OCI-LY1 (cell line): ENCODE data around the gene BTBD9.

Source experiments
- H2AFZ ChIP-seq: fragments of 200-600 bp; sonication (generic), shearing (Covaris generic); 2 replicates; pipeline ENCODE4 v1.6.0; 2014; ENCODE audit warnings: antibody characterized with exemption, mild to moderate bottlenecking, low read length
- H3F3A ChIP-seq: fragments of 200-600 bp; sonication (generic), shearing (Covaris generic); 2 replicates; pipeline ENCODE4 v1.6.0; 2014; ENCODE audit warnings: mild to moderate bottlenecking, antibody characterized with exemption, low read length, moderate library complexity; ENCODE audit not compliant: insufficient read depth
- H3K27ac ChIP-seq: fragments of 200-600 bp; sonication (generic); 2 replicates; pipeline ENCODE4 v1.5.1; 2014; ENCODE audit warnings: low read length, mixed run types, mild to moderate bottlenecking, low read depth; ENCODE audit not compliant: poor library complexity, severe bottlenecking
- H3K27me3 ChIP-seq: fragments of 200-600 bp; sonication (generic); 2 replicates; pipeline ENCODE4 v1.6.0; 2014; ENCODE audit warnings: antibody characterized with exemption, mild to moderate bottlenecking, low read length, moderate library complexity; ENCODE audit not compliant: insufficient read depth
- H3K36me3 ChIP-seq: fragments of 200-600 bp; sonication (generic); 2 replicates; pipeline ENCODE4 v1.6.1; 2014; ENCODE audit warnings: mild to moderate bottlenecking, antibody characterized with exemption, low read length, moderate library complexity, mixed read lengths; ENCODE audit not compliant: insufficient read depth
- H3K4me1 ChIP-seq: fragments of 200-600 bp; sonication (generic); 2 replicates; pipeline ENCODE4 v1.5.1; 2014; ENCODE audit warnings: mild to moderate bottlenecking, low read length, moderate library complexity; ENCODE audit not compliant: insufficient read depth, severe bottlenecking
- H3K4me2 ChIP-seq: fragments of 200-600 bp; sonication (generic), shearing (Covaris generic); 2 replicates; pipeline ENCODE4 v1.6.1; 2014; ENCODE audit warnings: low read length
- H3K4me3 ChIP-seq: fragments of 200-600 bp; sonication (generic); 2 replicates; pipeline ENCODE4 v1.5.1; 2014; ENCODE audit warnings: low read length, low read depth, mild to moderate bottlenecking, mixed read lengths; ENCODE audit not compliant: poor library complexity, severe bottlenecking
- H3K79me2 ChIP-seq: fragments of 200-600 bp; shearing (Covaris generic); 2 replicates; pipeline ENCODE4 v1.6.1; 2016; ENCODE audit warnings: mixed run types, low read length, mixed read lengths; ENCODE audit not compliant: insufficient read depth
- H3K9ac ChIP-seq: fragments of 200-600 bp; sonication (generic), shearing (Covaris generic); 2 replicates; pipeline ENCODE4 v1.6.1; 2014; ENCODE audit warnings: mild to moderate bottlenecking, low read length, mixed read lengths
- H3K9me2 ChIP-seq: fragments of 200-600 bp; sonication (generic), shearing (Covaris generic); 2 replicates; pipeline ENCODE4 v1.6.1; 2014; ENCODE audit warnings: low read depth, mild to moderate bottlenecking, low read length, mixed read lengths
- H3K9me3 ChIP-seq: fragments of 200-600 bp; shearing (Covaris generic); 2 replicates; pipeline ENCODE4 v1.6.1; 2014; ENCODE audit warnings: low read length, mixed read lengths
- H4K20me1 ChIP-seq: fragments of 200-600 bp; sonication (generic), shearing (Covaris generic); 2 replicates; pipeline ENCODE4 v1.6.0; 2016; ENCODE audit warnings: mild to moderate bottlenecking, low read length; ENCODE audit not compliant: insufficient read depth
- CTCF ChIP-seq: fragments of 200-600 bp; sonication (generic), shearing (Covaris generic); IDR thresholded peaks from 2 replicates; pipeline ENCODE4 v1.5.1; 2017; ENCODE audit warnings: mild to moderate bottlenecking, antibody characterized with exemption, low read length, moderate library complexity, mixed read lengths
- EZH2 ChIP-seq: fragments of 200-600 bp; sonication (generic), shearing (Covaris generic); IDR thresholded peaks from 2 replicates; pipeline ENCODE4 v1.8.0; 2017; ENCODE audit warnings: borderline replicate concordance, mixed run types, mild to moderate bottlenecking, antibody characterized with exemption, low read length, moderate library complexity, mixed read lengths

Gene BTBD9

DNA sequence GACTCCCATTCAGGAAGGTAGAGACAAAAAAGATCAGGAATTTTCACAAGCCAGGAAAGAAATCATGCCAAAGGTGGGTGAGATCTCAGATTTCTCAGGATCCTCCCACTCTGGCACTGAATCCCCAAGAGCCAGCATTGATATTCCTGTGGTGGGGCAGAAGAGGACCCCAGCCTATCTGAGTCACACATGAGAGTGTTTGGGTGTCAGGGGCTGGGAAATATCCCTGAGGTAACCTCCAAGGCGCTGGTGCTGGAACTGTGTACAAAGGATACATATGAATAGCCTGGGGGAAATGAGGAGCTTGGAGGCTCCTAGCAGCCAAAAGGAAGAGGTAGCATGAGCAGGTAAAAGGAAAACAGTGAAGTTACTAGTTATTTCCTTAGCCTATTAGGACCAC is 369.4 kb downstream of the BTBD9 start:
- Histone ChIP-seq H3K4me3 (no peak overlapping the region), H4K20me1 (no peaks in the 10 kb centered on the region), H2AFZ (no peak overlapping the region), H3K4me1 (no peaks in the 10 kb centered on the region), H3K9ac (no peak overlapping the region), H3K36me3 (no peaks in the 10 kb centered on the region), H3F3A (no peaks in the 10 kb centered on the region), H3K27me3 (no peaks in the 10 kb centered on the region), H3K79me2 (no peaks in the 10 kb centered on the region), H3K4me2 (no peak overlapping the region), H3K9me2 (no peaks in the 10 kb centered on the region), H3K27ac (no peak overlapping the region), H3K9me3 (no peaks in the 10 kb centered on the region)
- TF ChIP-seq CTCF = no peak
- no peak for TF ChIP-seq EZH2

DNA sequence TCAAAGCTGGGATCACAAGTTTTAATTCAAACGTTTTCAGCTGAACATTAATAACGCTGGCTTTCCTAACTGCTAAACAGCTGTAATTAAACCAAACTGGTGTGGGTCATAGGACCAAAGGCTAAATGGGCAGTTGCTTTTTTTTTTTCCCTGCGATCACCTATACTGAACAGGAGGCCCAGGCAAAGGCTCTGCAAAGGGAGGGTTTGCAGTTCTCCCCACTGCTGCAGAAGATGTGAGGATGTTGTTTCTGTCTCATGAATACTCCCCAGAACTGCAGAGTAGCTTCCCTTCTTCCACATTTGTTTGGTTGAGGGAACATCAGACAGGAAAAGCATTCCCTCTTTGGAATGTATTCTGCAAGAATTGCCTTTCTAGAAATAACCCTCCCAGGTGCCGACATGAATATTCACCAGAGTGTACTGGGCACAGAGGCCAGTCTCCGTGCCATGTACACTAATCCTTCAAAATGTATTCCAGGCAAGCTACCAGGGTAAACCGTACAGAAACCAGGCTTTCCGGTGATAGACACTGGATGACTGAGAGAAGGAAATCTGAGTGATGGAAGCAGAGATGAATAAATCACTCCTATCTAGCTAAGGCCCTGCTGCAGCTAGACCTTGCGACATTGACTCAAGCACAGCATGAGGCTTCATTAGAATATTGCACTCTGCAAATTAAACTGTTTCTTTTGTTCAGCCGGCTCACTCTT is 370.1 kb downstream of the BTBD9 start:
- no peak overlapping the region for H3K9ac ChIP-seq
- no peaks in the 10 kb centered on the region for H3K9me3 ChIP-seq
- no peaks in the 10 kb centered on the region for H3K4me1 ChIP-seq
- TF ChIP-seq EZH2 = no peak
- TF ChIP-seq CTCF = no peak
- no peaks in the 10 kb centered on the region for H3K27me3 ChIP-seq
- no peaks in the 10 kb centered on the region for H3F3A ChIP-seq
- no peaks in the 10 kb centered on the region for H3K36me3 ChIP-seq
- no peak overlapping the region for H3K27ac ChIP-seq
- no peaks in the 10 kb centered on the region for H4K20me1 ChIP-seq
- H3K4me3 ChIP-seq = no peak overlapping the region
- no peaks in the 10 kb centered on the region for H3K9me2 ChIP-seq
- H3K4me2 ChIP-seq = no peak overlapping the region
- no peaks in the 10 kb centered on the region for H3K79me2 ChIP-seq
- no peak overlapping the region for H2AFZ ChIP-seq

DNA sequence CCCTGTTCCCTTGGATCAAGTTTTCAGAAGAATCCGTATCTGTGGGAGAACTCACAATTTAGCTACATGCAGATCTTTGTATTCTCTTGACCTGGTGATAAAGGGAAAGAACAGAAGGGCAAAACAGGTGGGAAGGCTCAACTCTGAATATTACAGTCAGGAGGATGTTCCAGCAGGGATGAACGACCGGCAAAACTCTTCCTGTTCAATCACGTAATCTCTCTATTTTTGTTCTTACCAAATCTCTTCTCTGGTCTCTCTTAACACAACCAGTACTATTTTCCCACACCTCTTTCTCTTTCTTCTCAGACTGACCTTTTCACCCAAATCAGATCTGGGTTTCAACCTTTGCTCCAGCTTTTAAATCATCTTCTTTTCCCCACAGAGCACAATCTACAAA is 371.4 kb downstream of the BTBD9 start:
- Histone ChIP-seq H3K9me2 (no peaks in the 10 kb centered on the region), H3K9ac (no peak overlapping the region), H3K4me2 (no peak overlapping the region), H3K9me3 (no peaks in the 10 kb centered on the region), H2AFZ (no peak overlapping the region), H3K79me2 (no peaks in the 10 kb centered on the region), H3K36me3 (no peaks in the 10 kb centered on the region), H3K27ac (no peak overlapping the region), H4K20me1 (no peaks in the 10 kb centered on the region), H3K27me3 (no peaks in the 10 kb centered on the region), H3F3A (no peaks in the 10 kb centered on the region), H3K4me1 (no peaks in the 10 kb centered on the region), H3K4me3 (no peak overlapping the region)
- TF ChIP-seq EZH2 (no peak), CTCF (no peak)
